Keratinocyte (primary cell): ENCODE results near the gene ARHGAP28. TPM values are rescaled to one million over a fixed set of nuclear protein-coding genes. Genes with fewer than 3 reads are reported as not detected.

ENCODE experiments used
- DNase-seq: peaks from one replicate; pipeline ENCODE4 v3.0.0-alpha.2; 2011; ENCODE audit warnings: low read depth, missing footprints, low spot score
- FAIRE-seq: peaks from 2 replicates; lab custom pipeline; 2011; peaks lifted over from hg19 to GRCh38; lab: Jason Lieb, UNC
- H2AFZ ChIP-seq: 2 replicates; pipeline ENCODE4 v1.6.0; 2012; ENCODE audit warnings: low read length, control low read depth, inconsistent platforms; ENCODE audit not compliant: control insufficient read depth
- H3K27ac ChIP-seq: 2 replicates; pipeline ENCODE4 v1.5.1; 2011; ENCODE audit warnings: low read length; ENCODE audit not compliant: control insufficient read depth, insufficient read depth
- H3K27me3 ChIP-seq: 3 replicates; pipeline ENCODE4 v1.6.0; 2011; ENCODE audit warnings: low read length; ENCODE audit not compliant: control insufficient read depth, insufficient read depth; ENCODE audit errors: extremely low read depth
- H3K36me3 ChIP-seq, 2 experiments: 2 replicates in 1 of 2; 3 replicates in 1 of 2; pipeline ENCODE4 v1.5.1; 2011; ENCODE audit warnings: low read length in 2 of 2, mild to moderate bottlenecking in 1 of 2; ENCODE audit not compliant: control insufficient read depth in 2 of 2, insufficient read depth in 2 of 2; ENCODE audit errors: extremely low read depth in 1 of 2
- H3K4me1 ChIP-seq: 3 replicates; pipeline ENCODE4 v1.5.1; 2011; ENCODE audit warnings: low read length; ENCODE audit not compliant: control insufficient read depth, insufficient read depth; ENCODE audit errors: extremely low read depth
- H3K4me2 ChIP-seq: 3 replicates; pipeline ENCODE4 v1.6.0; 2011; ENCODE audit warnings: low read depth, low read length; ENCODE audit not compliant: control insufficient read depth, insufficient read depth; ENCODE audit errors: extremely low read depth
- H3K4me3 ChIP-seq, 3 experiments: fragments of 200-600 bp in 1 of 3; sonication (generic) in 1 of 3; 2 replicates in 2 of 3; 3 replicates in 1 of 3; pipeline ENCODE4 v1.5.1; 2011 to 2016; ENCODE audit warnings: low read length in 3 of 3, mild to moderate bottlenecking in 3 of 3, control low read depth in 2 of 3, inconsistent platforms in 1 of 3, low read depth in 1 of 3, mixed read lengths in 1 of 3, mixed run types in 1 of 3, moderate library complexity in 1 of 3; ENCODE audit not compliant: control insufficient read depth in 2 of 3, insufficient read depth in 2 of 3; ENCODE audit errors: extremely low read depth in 1 of 3
- H3K79me2 ChIP-seq: 2 replicates; pipeline ENCODE4 v1.6.0; 2012; ENCODE audit warnings: low read length; ENCODE audit not compliant: control insufficient read depth, insufficient read depth
- H3K9ac ChIP-seq: 3 replicates; pipeline ENCODE4 v1.6.0; 2011; ENCODE audit warnings: low read length; ENCODE audit not compliant: control insufficient read depth, insufficient read depth; ENCODE audit errors: extremely low read depth
- H3K9me1 ChIP-seq: 3 replicates; pipeline ENCODE4 v1.6.0; 2011; ENCODE audit warnings: low read length; ENCODE audit not compliant: control insufficient read depth, insufficient read depth; ENCODE audit errors: extremely low read depth
- H3K9me3 ChIP-seq: 2 replicates; pipeline ENCODE4 v1.5.1; 2012; ENCODE audit warnings: low read depth, low read length; ENCODE audit not compliant: control insufficient read depth
- H4K20me1 ChIP-seq: 3 replicates; pipeline ENCODE4 v1.6.0; 2011; ENCODE audit warnings: low read length; ENCODE audit not compliant: control insufficient read depth, insufficient read depth; ENCODE audit errors: extremely low read depth
- CTCF ChIP-seq, 3 experiments: IDR thresholded peaks in 1 of 3; conservative IDR thresholded peaks in 1 of 3; optimal IDR thresholded peaks in 1 of 3; 2 replicates in 2 of 3; 3 replicates in 1 of 3; pipeline versions ENCODE3 to v1.5.1; 2011; ENCODE audit warnings: low read length in 3 of 3, mild to moderate bottlenecking in 3 of 3, moderate library complexity in 2 of 3, control low read depth in 1 of 3, inconsistent platforms in 1 of 3; ENCODE audit not compliant: insufficient read depth in 2 of 3; ENCODE audit errors: extremely low read depth in 1 of 3
- EZH2 ChIP-seq: IDR thresholded peaks from one replicate; pipeline ENCODE4 v1.6.1; 2012; ENCODE audit warnings: inconsistent platforms, mild to moderate bottlenecking, low read length, moderate library complexity
- dilution Hi-C: fragments of 300-500 bp; cut with MboI; formaldehyde crosslinking; loops from one replicate; pipeline ENCODE4 v1.7.0; 2020; ENCODE audit warnings: low sequenced_read_pairs; ENCODE audit not compliant: extremely low pct_ligation_motif_present
- polyA plus RNA-seq, 5 experiments: library from polyadenylated mRNA; depleted of rRNA in 3 of 5; stranded (reverse) in 3 of 5; stranded (forward) in 1 of 5; unstranded in 1 of 5; fragments of >200 nt; gene quantifications; 1 replicate in 1 of 5; 2 replicates in 3 of 5; 3 replicates in 1 of 5; pipeline versions ENCODE4 v1.2.1 to v1.2.3, GENCODE V29; 2011 to 2012; ENCODE audit warnings: missing spikeins in 2 of 5, low read depth in 1 of 5, low replicate concordance in 1 of 5

Gene ARHGAP28
- polyA plus RNA-seq, 1 donor (not counting 4 experiments of a cell fraction or from before 2014, with no cell fraction given) = 0.43 TPM

- Histone ChIP-seq H3K9me1 (no peaks in the 10 kb centered on the region), H3K36me3 (no peaks in the 10 kb centered on the region), H2AFZ (no peak overlapping the region), H4K20me1 (no peaks in the 10 kb centered on the region), H3K27ac (no peak overlapping the region), H3K4me3 (no peak overlapping the region), H3K4me2 (no peak overlapping the region), H3K9ac (no peak overlapping the region), H3K9me3 (no peaks in the 10 kb centered on the region), H3K27me3 (no peaks in the 10 kb centered on the region), H3K79me2 (no peaks in the 10 kb centered on the region), H3K4me1 (no peaks in the 10 kb centered on the region)
- dilution Hi-C loops = no loop called here
- DNase-seq (no peak), FAIRE-seq (no peak)
- no peak for TF ChIP-seq CTCF (optimal IDR thresholded peaks at IDR 0.05 in 1 of 3, IDR thresholded peaks at IDR 0.05 in 1 of 3, conservative IDR thresholded peaks at IDR 0.05 in 1 of 3; ENCODE audit: extremely low read depth in 1 of 3, insufficient read depth in 2 of 3, low read length in 3 of 3)
- TF ChIP-seq EZH2 = no peak
Observed at GRCh38 chr18:6796511-6796910, 67.0 kb downstream of the ARHGAP28 start.

GRCh38 chr18:6797171-6797570 lies 67.7 kb downstream of the ARHGAP28 start:
- no peak for TF ChIP-seq CTCF (optimal IDR thresholded peaks at IDR 0.05 in 1 of 3, IDR thresholded peaks at IDR 0.05 in 1 of 3, conservative IDR thresholded peaks at IDR 0.05 in 1 of 3; ENCODE audit: extremely low read depth in 1 of 3, insufficient read depth in 2 of 3, low read length in 3 of 3)
- no peak for TF ChIP-seq EZH2
- dilution Hi-C loops = no loop called here
- no peak for FAIRE-seq

More at GRCh38 chr18:6797171-6797570, 67.7 kb downstream of the ARHGAP28 start:
- Histone ChIP-seq H3K9ac (no peak overlapping the region), H3K79me2 (no peaks in the 10 kb centered on the region), H2AFZ (no peak overlapping the region), H3K9me1 (no peaks in the 10 kb centered on the region), H3K36me3 (no peaks in the 10 kb centered on the region), H3K27me3 (no peaks in the 10 kb centered on the region), H3K4me1 (no peaks in the 10 kb centered on the region), H3K4me3 (no peak overlapping the region), H3K4me2 (no peak overlapping the region), H4K20me1 (no peaks in the 10 kb centered on the region), H3K9me3 (no peaks in the 10 kb centered on the region), H3K27ac (no peak overlapping the region)
- no peak for DNase-seq
